ENCODE results near the gene NR2E3. TPM values are rescaled to one million over a fixed set of nuclear protein-coding genes. Genes with fewer than 3 reads are reported as not detected.

NR2E3 gene
- total RNA-seq, 1 donor from 2014 or later: not detected

- Mint-ChIP-seq H3K27ac (ENCODE audit: unreplicated experiment) (peak overlapping the region; percentile 41), H3K36me3 (ENCODE audit: low read depth, unreplicated experiment) (no peaks in the 10 kb centered on the region), H3K4me1 (ENCODE audit: low read depth, unreplicated experiment) (peaks cover 31% of the 10 kb centered on the region), H3K27me3 (ENCODE audit: low read depth, unreplicated experiment) (no peaks in the 10 kb centered on the region), H3K9me3 (ENCODE audit: unreplicated experiment) (no peaks in the 10 kb centered on the region), H3K4me3 (ENCODE audit: unreplicated experiment) (no peak overlapping the region)
- DNase-seq (ENCODE audit: low read depth) (no peak), FAIRE-seq (no peak)
- no peaks in the 10 kb centered on the region for H3K27me3 ChIP-seq (ENCODE audit: insufficient read depth, low read length)
- no peaks in the 10 kb centered on the region for H3K36me3 ChIP-seq (ENCODE audit: insufficient read depth, low read length)
- no peak overlapping the region for H3K4me3 ChIP-seq (ENCODE audit: insufficient read depth, low read depth, low read length)
- H2AFZ ChIP-seq (ENCODE audit: low read depth, low read length): no peak overlapping the region
- peaks cover 16% of the 10 kb centered on the region for H3K4me1 ChIP-seq (ENCODE audit: insufficient read depth, low read length)
- H4K20me1 ChIP-seq (ENCODE audit: insufficient read depth, low read length): no peaks in the 10 kb centered on the region
- H3K9me3 ChIP-seq (ENCODE audit: insufficient read depth, low read depth, low read length): no peaks in the 10 kb centered on the region
- no peaks in the 10 kb centered on the region for H3K79me2 ChIP-seq (ENCODE audit: insufficient read depth, low read length)
- H3K27ac ChIP-seq (ENCODE audit: low read depth, low read length): no peak overlapping the region
- H3K4me2 ChIP-seq (ENCODE audit: low read length): no peak overlapping the region
- no peak for TF ChIP-seq CTCF (IDR thresholded peaks at IDR 0.05; ENCODE audit: insufficient read depth, low read depth, low read length)
- no peak for TF ChIP-seq EZH2 (IDR thresholded peaks at IDR 0.05; ENCODE audit: insufficient read depth, low read length)
- no peak overlapping the region for H3K9ac ChIP-seq (ENCODE audit: low read length)
Observed at GRCh38 chr15:71779073-71779797, 31.1 kb upstream of the NR2E3 start.

DNA sequence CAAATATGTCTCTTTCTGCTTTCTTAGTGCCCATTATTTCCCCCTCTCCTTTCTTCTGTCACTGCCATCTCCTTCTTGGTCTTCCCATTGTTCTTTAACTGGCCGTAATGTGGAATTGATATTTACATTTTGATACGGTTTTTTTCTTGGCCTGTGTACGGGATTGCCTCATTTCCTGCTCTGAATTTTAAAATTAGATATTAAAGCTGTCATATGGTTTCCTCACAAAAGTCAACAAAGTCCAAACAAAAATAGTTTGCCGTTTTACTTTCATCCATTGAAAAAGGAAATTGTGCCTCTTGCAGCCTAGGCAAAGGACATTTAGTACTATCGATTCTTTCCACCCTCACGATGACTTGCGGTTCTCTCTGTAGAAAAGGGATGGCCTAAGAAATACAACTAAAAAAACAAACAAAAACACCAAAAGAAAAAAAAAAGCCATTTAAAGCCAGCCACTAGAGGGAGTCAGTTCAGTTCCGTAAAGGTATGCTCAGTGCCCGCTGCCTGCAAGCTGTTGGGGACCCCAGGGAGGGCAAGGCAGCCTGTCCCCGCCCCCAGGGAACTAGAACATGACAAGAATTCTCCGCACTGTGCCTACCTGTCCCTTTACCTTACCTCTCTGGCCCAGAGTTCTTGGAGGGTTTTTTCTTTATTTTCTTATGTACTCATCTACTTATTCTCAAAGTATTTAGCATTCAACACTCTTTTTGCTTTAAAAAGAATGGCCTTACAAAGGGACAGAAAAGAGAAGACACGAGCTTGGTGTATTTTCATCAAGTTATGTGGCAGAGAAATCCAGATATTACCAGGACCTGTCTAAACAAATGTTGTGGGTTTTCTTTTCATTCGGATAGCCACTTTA lies 30.0 kb upstream of the NR2E3 start:
- no peak overlapping the region for H3K4me3 ChIP-seq (ENCODE audit: insufficient read depth, low read depth, low read length)
- peak overlapping the region; percentile 56 for H3K4me2 ChIP-seq (ENCODE audit: low read length)
- H3K27me3 Mint-ChIP-seq (ENCODE audit: low read depth, unreplicated experiment): no peaks in the 10 kb centered on the region
- H3K4me1 ChIP-seq (ENCODE audit: insufficient read depth, low read length): peaks cover 16% of the 10 kb centered on the region
- H2AFZ ChIP-seq (ENCODE audit: low read depth, low read length): no peak overlapping the region
- peak overlapping the region; percentile 43 for H3K27ac Mint-ChIP-seq (ENCODE audit: unreplicated experiment)
- H4K20me1 ChIP-seq (ENCODE audit: insufficient read depth, low read length): no peaks in the 10 kb centered on the region
- peak; percentile 33 for DNase-seq (ENCODE audit: low read depth)
- no peaks in the 10 kb centered on the region for H3K36me3 ChIP-seq (ENCODE audit: insufficient read depth, low read length)
- no peak for FAIRE-seq
- TF ChIP-seq CTCF (IDR thresholded peaks at IDR 0.05; ENCODE audit: insufficient read depth, low read depth, low read length) (peak; percentile 77), EZH2 (IDR thresholded peaks at IDR 0.05; ENCODE audit: insufficient read depth, low read length) (no peak)
- no peak overlapping the region for H3K4me3 Mint-ChIP-seq (ENCODE audit: unreplicated experiment)
- H3K27me3 ChIP-seq (ENCODE audit: insufficient read depth, low read length): no peaks in the 10 kb centered on the region
- H3K9ac ChIP-seq (ENCODE audit: low read length): no peak overlapping the region
- H3K4me1 Mint-ChIP-seq (ENCODE audit: low read depth, unreplicated experiment): peaks cover 31% of the 10 kb centered on the region
- H3K27ac ChIP-seq (ENCODE audit: low read depth, low read length): no peak overlapping the region
- no peaks in the 10 kb centered on the region for H3K79me2 ChIP-seq (ENCODE audit: insufficient read depth, low read length)
- no peaks in the 10 kb centered on the region for H3K36me3 Mint-ChIP-seq (ENCODE audit: low read depth, unreplicated experiment)
- H3K9me3 ChIP-seq (ENCODE audit: insufficient read depth, low read depth, low read length): no peaks in the 10 kb centered on the region
- H3K9me3 Mint-ChIP-seq (ENCODE audit: unreplicated experiment): no peaks in the 10 kb centered on the region

All from astrocyte (in vitro differentiated cells and primary cell).